OCI-LY7 (cell line): ENCODE data around the gene NGEF. TPM values are rescaled to one million over a fixed set of nuclear protein-coding genes. Genes with fewer than 3 reads are reported as not detected.

ENCODE experiments used
- BruUV-seq: library from RNA; stranded (reverse); fragments of 400-500 nt; replicated peaks from 2 replicates; lab custom pipeline; 2021; lab: Mats Ljungman, UMichigan
- CTCF ChIA-PET: fragments of 300-600 bp; sonication (Branson Sonifier 250); formaldehyde crosslinking; loops from one replicate; lab custom pipeline; 2022; ENCODE audit warnings: antibody characterized with exemption; ENCODE audit not compliant: unreplicated experiment; lab: Charles Lee
- POLR2A ChIA-PET: fragments of 300-600 bp; sonication (Branson Sonifier 250); formaldehyde crosslinking; loops from one replicate; lab custom pipeline; 2022; ENCODE audit warnings: antibody characterized with exemption; lab: Charles Lee
- DNase-seq: peaks from one replicate; pipeline ENCODE4 v3.0.0-alpha.2; 2015; ENCODE audit warnings: low spot score
- H2AFZ ChIP-seq: fragments of 200-600 bp; sonication (generic), shearing (Covaris generic); 2 replicates; pipeline ENCODE4 v1.6.1; 2014; ENCODE audit warnings: mild to moderate bottlenecking, antibody characterized with exemption, low read length, moderate library complexity
- H3K27ac ChIP-seq: fragments of 200-600 bp; sonication (generic); 2 replicates; pipeline ENCODE4 v1.5.1; 2014; ENCODE audit warnings: mixed run types, low read depth, mild to moderate bottlenecking, moderate library complexity, low read length, inconsistent platforms; ENCODE audit not compliant: poor library complexity, severe bottlenecking
- H3K36me3 ChIP-seq: fragments of 200-600 bp; sonication (generic); 2 replicates; pipeline ENCODE4 v1.6.1; 2014; ENCODE audit warnings: mild to moderate bottlenecking, antibody characterized with exemption, low read length, moderate library complexity, mixed read lengths; ENCODE audit not compliant: insufficient read depth
- H3K4me1 ChIP-seq: fragments of 200-600 bp; sonication (generic); 2 replicates; pipeline ENCODE4 v1.5.1; 2014; ENCODE audit warnings: mild to moderate bottlenecking, low read length; ENCODE audit not compliant: insufficient read depth, poor library complexity, severe bottlenecking
- H3K4me2 ChIP-seq: fragments of 200-600 bp; sonication (generic); 2 replicates; pipeline ENCODE4 v1.6.1; 2014; ENCODE audit warnings: mild to moderate bottlenecking, low read length
- H3K4me3 ChIP-seq: fragments of 200-600 bp; sonication (generic); 2 replicates; pipeline ENCODE4 v1.5.1; 2014; ENCODE audit warnings: mild to moderate bottlenecking, low read depth, low read length; ENCODE audit not compliant: poor library complexity, severe bottlenecking
- H3K79me2 ChIP-seq: fragments of 200-600 bp; sonication (generic); 2 replicates; pipeline ENCODE4 v1.6.1; 2016; ENCODE audit warnings: low read depth, mild to moderate bottlenecking, low read length, moderate library complexity, mixed read lengths; ENCODE audit not compliant: insufficient read depth
- H3K9me2 ChIP-seq: fragments of 200-600 bp; sonication (generic); 2 replicates; pipeline ENCODE4 v1.6.1; 2016; ENCODE audit warnings: mild to moderate bottlenecking, low read length, mixed read lengths; ENCODE audit not compliant: insufficient read depth
- H3K9me3 ChIP-seq: fragments of 200-600 bp; sonication (generic); 2 replicates; pipeline ENCODE4 v1.6.1; 2014; ENCODE audit warnings: mild to moderate bottlenecking, mixed run types, low read length, mixed read lengths
- H4K20me1 ChIP-seq: fragments of 200-600 bp; sonication (generic); 2 replicates; pipeline ENCODE4 v1.6.1; 2014; ENCODE audit warnings: mild to moderate bottlenecking, antibody characterized with exemption, low read length, moderate library complexity, mixed read lengths; ENCODE audit not compliant: insufficient read depth
- EZH2phosphoT487 ChIP-seq: fragments of 200-600 bp; sonication (generic); IDR thresholded peaks from 2 replicates; pipeline ENCODE4 v1.6.1; 2018; ENCODE audit warnings: low read depth, borderline replicate concordance, mild to moderate bottlenecking, mixed run types, antibody characterized with exemption, low read length, moderate library complexity, mixed read lengths
- intact Hi-C: fragments of 100-400 bp; cut with micrococcal nuclease; formaldehyde crosslinking; loops from one replicate; pipeline ENCODE4 v1.10.0; 2022; ENCODE audit not compliant: unreplicated experiment
- total RNA-seq, 2 experiments: library from RNA; depleted of rRNA in 1 of 2; stranded (reverse); fragments of >200 nt in 1 of 2; shearing (Covaris generic) in 1 of 2; gene quantifications; 2 replicates each; pipeline ENCODE4 v1.2.3, GENCODE V29; 2014 to 2022
- TF ChIP-seq, protein P1 (sequence below): fragments of 200-600 bp; sonication (generic); conservative IDR thresholded peaks from 2 replicates; pipeline ENCODE4 v1.5.1; 2014; ENCODE audit warnings: mild to moderate bottlenecking, antibody characterized with exemption, low read length, moderate library complexity, mixed read lengths

Gene NGEF
- total RNA-seq, 2 experiments from 2014 or later: 0.82 TPM; not detected in 1

GRCh38 chr2:232981767-232982360, 31.2 kb downstream of the NGEF start:
- no peaks in the 10 kb centered on the region for H3K9me3 ChIP-seq
- ChIA-PET CTCF (no interaction called here), POLR2A (no interaction called here)
- no peak overlapping the region for H3K27ac ChIP-seq
- no peaks in the 10 kb centered on the region for H3K36me3 ChIP-seq
- H3K9me2 ChIP-seq: no peaks in the 10 kb centered on the region
- no peaks in the 10 kb centered on the region for H4K20me1 ChIP-seq
- H3K4me2 ChIP-seq: no peak overlapping the region
- H3K4me1 ChIP-seq: no peaks in the 10 kb centered on the region
- no peak for DNase-seq
- no TSS peak for BruUV-seq
- no peaks in the 10 kb centered on the region for H3K79me2 ChIP-seq
- H3K4me3 ChIP-seq: no peak overlapping the region
- intact Hi-C loops: no loop called here
- no peak overlapping the region for H2AFZ ChIP-seq
- TF ChIP-seq, protein P1, sequence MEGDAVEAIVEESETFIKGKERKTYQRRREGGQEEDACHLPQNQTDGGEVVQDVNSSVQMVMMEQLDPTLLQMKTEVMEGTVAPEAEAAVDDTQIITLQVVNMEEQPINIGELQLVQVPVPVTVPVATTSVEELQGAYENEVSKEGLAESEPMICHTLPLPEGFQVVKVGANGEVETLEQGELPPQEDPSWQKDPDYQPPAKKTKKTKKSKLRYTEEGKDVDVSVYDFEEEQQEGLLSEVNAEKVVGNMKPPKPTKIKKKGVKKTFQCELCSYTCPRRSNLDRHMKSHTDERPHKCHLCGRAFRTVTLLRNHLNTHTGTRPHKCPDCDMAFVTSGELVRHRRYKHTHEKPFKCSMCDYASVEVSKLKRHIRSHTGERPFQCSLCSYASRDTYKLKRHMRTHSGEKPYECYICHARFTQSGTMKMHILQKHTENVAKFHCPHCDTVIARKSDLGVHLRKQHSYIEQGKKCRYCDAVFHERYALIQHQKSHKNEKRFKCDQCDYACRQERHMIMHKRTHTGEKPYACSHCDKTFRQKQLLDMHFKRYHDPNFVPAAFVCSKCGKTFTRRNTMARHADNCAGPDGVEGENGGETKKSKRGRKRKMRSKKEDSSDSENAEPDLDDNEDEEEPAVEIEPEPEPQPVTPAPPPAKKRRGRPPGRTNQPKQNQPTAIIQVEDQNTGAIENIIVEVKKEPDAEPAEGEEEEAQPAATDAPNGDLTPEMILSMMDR: no peak
- TF ChIP-seq EZH2phosphoT487: no peak

DNA sequence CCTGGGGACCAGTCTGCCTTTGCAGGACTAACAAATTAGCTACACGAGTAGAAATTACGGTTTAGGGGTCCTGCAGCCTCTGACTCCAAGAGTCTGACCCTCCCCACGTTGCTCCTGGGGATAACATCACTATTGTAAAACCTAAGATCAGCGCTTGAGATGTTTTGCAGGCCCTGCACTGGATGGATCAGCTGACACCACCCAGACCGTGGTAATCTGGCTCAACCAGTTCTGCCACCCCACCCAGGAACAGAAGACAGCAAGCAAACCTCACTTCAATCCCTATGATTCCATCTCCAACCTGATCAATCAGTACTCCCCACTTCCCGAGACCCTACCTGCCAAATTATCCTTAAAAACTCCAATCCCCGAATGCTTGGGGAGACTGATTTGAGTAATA, 31.7 kb downstream of the NGEF start:
- intact Hi-C loops: no loop called here
- Histone ChIP-seq H3K4me2 (no peak overlapping the region), H3K27ac (no peak overlapping the region), H3K4me1 (no peaks in the 10 kb centered on the region), H3K9me2 (no peaks in the 10 kb centered on the region), H3K9me3 (no peaks in the 10 kb centered on the region), H3K36me3 (no peaks in the 10 kb centered on the region), H4K20me1 (no peaks in the 10 kb centered on the region), H3K79me2 (no peaks in the 10 kb centered on the region), H3K4me3 (no peak overlapping the region), H2AFZ (no peak overlapping the region)
- no TSS peak for BruUV-seq
- TF ChIP-seq, protein P1: no peak
- TF ChIP-seq EZH2phosphoT487: no peak
- no peak for DNase-seq
- POLR2A ChIA-PET: no interaction called here
- CTCF ChIA-PET: no interaction called here

- no peaks in the 10 kb centered on the region for H3K9me3 ChIP-seq
- no peaks in the 10 kb centered on the region for H4K20me1 ChIP-seq
- POLR2A ChIA-PET: interaction anchor here (0.6 to 1.0 kb wide), 2 partner anchors 55 to 177 kb away, joined by 3 to 4 read pairs; no protein-coding TSS in a partner anchor
- intact Hi-C loops: no loop called here
- no peak overlapping the region for H3K27ac ChIP-seq
- no peaks in the 10 kb centered on the region for H3K9me2 ChIP-seq
- H3K79me2 ChIP-seq: no peaks in the 10 kb centered on the region
- H3K4me3 ChIP-seq: no peak overlapping the region
- CTCF ChIA-PET: interaction anchor here (0.6 kb wide), 1 partner anchor 12 kb away, joined by 3 read pairs; no protein-coding TSS in a partner anchor
- no TSS peak for BruUV-seq
- H3K4me1 ChIP-seq: no peaks in the 10 kb centered on the region
- TF ChIP-seq, protein P1: no peak
- no peak for TF ChIP-seq EZH2phosphoT487
- H2AFZ ChIP-seq: no peak overlapping the region
- no peak overlapping the region for H3K4me2 ChIP-seq
- no peak for DNase-seq
- H3K36me3 ChIP-seq: no peaks in the 10 kb centered on the region
Measured at GRCh38 chr2:232980683-232981082, 32.4 kb downstream of the NGEF start.
